ENCODE data around the gene GTPBP3. TPM values are rescaled to one million over a fixed set of nuclear protein-coding genes. Genes with fewer than 3 reads are reported as not detected.

Gene GTPBP3
- total RNA-seq, 1 donor from 2014 or later, result 12.3 TPM

GRCh38 chr19:17309198-17309964, 28.0 kb upstream of the GTPBP3 start, which contains the start of gene DDA1:
Gene DDA1 (plus strand): TSS chr19:17309563. CDS start chr19:17309655, 92 bp downstream.
- peak; percentile 100 for DNase-seq

GRCh38 chr19:17309965-17310461, 27.3 kb upstream of the GTPBP3 start:
- peak; percentile 21 for DNase-seq

- DNase-seq, result peak; percentile 53
Measured at GRCh38 chr19:17311455-17312188, 25.7 kb upstream of the GTPBP3 start.

GRCh38 chr19:17312189-17313113, 24.9 kb upstream of the GTPBP3 start:
- DNase-seq, result no peak

GRCh38 chr19:17314007-17314593, 23.3 kb upstream of the GTPBP3 start:
- DNase-seq, result no peak

- peak; percentile 48 for DNase-seq
Measured at GRCh38 chr19:17318966-17319365, 18.4 kb upstream of the GTPBP3 start.

GRCh38 chr19:17319473-17320238, 17.7 kb upstream of the GTPBP3 start:
- no peak for DNase-seq

GRCh38 chr19:17320435-17320834, 16.9 kb upstream of the GTPBP3 start:
- DNase-seq, result no peak

GRCh38 chr19:17321655-17322489, 15.5 kb upstream of the GTPBP3 start:
- no peak for DNase-seq

GRCh38 chr19:17322854-17323253, 14.5 kb upstream of the GTPBP3 start:
- no peak for DNase-seq

- DNase-seq, result no peak
Measured at GRCh38 chr19:17323300-17323963, 13.9 kb upstream of the GTPBP3 start.

- DNase-seq, result no peak
Measured at GRCh38 chr19:17323964-17324332, 13.4 kb upstream of the GTPBP3 start.

GRCh38 chr19:17324357-17325114, 12.8 kb upstream of the GTPBP3 start:
- DNase-seq, result no peak

GRCh38 chr19:17325133-17325532, 12.2 kb upstream of the GTPBP3 start:
- DNase-seq, result no peak

GRCh38 chr19:17325881-17326594, 11.3 kb upstream of the GTPBP3 start:
- no peak for DNase-seq

GRCh38 chr19:17326595-17326966, 10.8 kb upstream of the GTPBP3 start:
- no peak for DNase-seq

- DNase-seq, result no peak
Measured at GRCh38 chr19:17327068-17327653, 10.2 kb upstream of the GTPBP3 start.
